Measurements from ENCODE around the gene RCBTB2. TPM values are rescaled to one million over a fixed set of nuclear protein-coding genes. Genes with fewer than 3 reads are reported as not detected.
A peak's percentile ranks its signal among the peaks of the same experiment; 100 is the strongest.
"Not testable (repeated sequence)": the region's sequence is repeated elsewhere in the genome, so short reads cannot be mapped to it uniquely, and the experiment has no call there.

RCBTB2 gene
- total RNA-seq, 8 experiments from 2014 or later: 7.6 to 22.9 (median 9.4) TPM

DNA sequence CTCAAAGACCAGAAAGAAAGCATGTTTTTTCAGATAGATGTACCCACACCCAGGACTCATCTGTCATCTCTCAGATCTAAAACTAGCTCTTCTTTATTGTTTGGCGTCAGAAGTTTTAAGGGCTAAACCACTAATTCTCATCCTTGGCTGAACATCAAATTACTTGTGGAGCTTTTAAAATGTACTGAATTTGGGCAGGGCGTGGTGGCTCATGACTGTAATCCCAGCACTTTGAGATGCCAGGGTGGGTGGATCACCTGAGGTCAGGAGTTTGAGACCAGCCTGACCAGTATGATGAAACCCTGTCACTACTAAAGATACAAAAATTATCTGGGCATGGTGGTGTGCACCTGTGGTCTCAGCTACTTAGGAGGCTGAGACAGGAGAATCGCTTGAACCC, 47.4 kb downstream of the RCBTB2 start:
- H3K4me1 ChIP-seq (replicated peaks in 1 of 2): no peaks in the 10 kb centered on the region
- ATAC-seq (replicated peaks in 6 of 8): no peak
- WGBS, 10 experiments: 0 to 100% (median 92%) methylated on average over 1 to 3 of the region's 3 CpGs; no CpG with 5 or more reads in 2 of the 10 experiments

DNA sequence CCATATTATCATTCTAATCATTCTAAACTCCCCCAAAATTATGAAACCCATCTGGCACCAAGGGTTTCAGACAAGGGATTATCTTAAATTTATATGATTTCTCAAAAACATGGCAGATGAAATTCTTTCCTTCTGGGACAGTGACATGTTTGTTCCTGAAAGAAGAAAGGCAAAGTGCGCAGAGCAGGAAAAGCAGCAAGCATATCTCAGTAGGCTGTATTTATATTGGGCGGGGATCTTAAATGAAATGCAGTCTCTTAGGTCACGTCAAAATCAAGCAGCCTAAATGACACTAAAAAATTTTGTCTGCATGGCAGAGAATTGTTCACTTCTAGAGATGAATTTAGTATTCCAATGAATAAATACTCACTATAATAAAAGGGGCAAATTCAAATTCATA, 49.3 kb downstream of the RCBTB2 start:
- no peak overlapping the region for H3K4me3 ChIP-seq
- no peaks in the 10 kb centered on the region for H3K4me1 ChIP-seq (replicated peaks in 1 of 2)
- in situ Hi-C loops (cut with MboI; ENCODE audit: low pct_unique_long_range_greater_than_20kb in 2 of 9, low sequenced_read_pairs in 9 of 9, unreplicated experiment in 9 of 9): no loop called here
- H3K27ac ChIP-seq: no peak overlapping the region
- 93 to 100% (median 97%) methylated on average over 2 to 3 of the region's 3 CpGs; no CpG with 5 or more reads in 3 of the 10 experiments for WGBS, 10 experiments
- no peak for ATAC-seq (replicated peaks in 6 of 8)

More for the DNA sequence above, 47.4 kb downstream of the RCBTB2 start:
- Histone ChIP-seq H3K27ac (no peak overlapping the region), H3K4me3 (no peak overlapping the region)
- in situ Hi-C loops (cut with MboI; ENCODE audit: low pct_unique_long_range_greater_than_20kb in 2 of 9, low sequenced_read_pairs in 9 of 9, unreplicated experiment in 9 of 9): no loop called here

DNA sequence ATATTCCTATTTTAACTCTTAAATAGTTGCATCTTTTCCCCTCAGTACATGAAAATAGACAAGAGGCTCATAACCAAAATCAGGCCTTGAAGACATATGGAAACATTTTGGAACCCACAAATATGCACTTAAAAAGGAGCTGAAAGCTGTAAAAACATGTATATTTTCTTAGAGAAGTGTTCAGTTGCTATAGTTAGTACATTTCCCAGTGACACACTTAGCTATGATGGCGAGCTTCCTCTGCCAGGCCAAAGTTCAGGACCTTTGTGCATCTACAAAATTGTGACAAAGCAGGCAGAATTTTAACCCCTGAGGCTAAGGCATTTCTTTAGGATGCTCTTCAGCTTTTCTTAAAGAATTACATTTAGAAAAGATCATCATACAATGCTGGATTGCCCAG, 54.5 kb downstream of the RCBTB2 start:
- H3K4me3 ChIP-seq: no peak overlapping the region
- 0 to 89% (median 78%) methylated on average over 1 of the region's 1 CpG; no CpG with 5 or more reads in 1 of the 10 experiments for WGBS, 10 experiments
- no peak overlapping the region for H3K27ac ChIP-seq
- in situ Hi-C loops (cut with MboI; ENCODE audit: low pct_unique_long_range_greater_than_20kb in 2 of 9, low sequenced_read_pairs in 9 of 9, unreplicated experiment in 9 of 9): no loop called here
- no peak for ATAC-seq (replicated peaks in 6 of 8)
- no peaks in the 10 kb centered on the region for H3K4me1 ChIP-seq (replicated peaks in 1 of 2)

DNA sequence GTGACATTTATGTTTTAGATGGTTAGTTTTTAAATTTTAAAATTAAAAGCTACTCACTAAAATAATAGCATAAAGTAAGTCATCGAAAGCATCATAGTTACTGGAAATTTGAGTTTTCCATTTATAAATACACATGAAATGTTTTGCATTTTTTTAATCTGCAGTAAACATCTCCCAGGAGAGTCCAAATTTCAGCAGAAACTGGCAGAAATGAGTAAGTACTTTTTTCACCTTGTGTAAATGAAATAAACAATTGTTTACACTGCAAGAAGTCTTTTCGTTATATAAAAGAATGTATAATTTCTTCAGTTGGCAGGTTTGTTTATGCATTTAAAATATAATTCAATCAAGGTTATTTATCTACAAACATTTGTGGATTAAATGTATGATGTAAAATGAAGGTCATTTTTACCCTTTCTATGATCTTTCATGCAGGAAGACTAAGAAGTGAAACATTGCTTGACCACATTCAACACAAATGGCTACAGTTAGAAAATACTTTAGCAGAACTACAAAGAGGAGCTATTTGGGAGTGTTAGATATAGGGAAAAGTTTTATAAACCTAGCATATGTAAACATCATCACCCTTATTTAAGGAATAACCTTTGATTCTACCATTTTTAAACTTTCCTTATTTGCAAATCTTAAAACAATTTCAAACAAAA, 55.6 kb downstream of the RCBTB2 start:
- H3K4me3 ChIP-seq: no peak overlapping the region
- 80 to 100% (median 98%) methylated on average over 1 to 2 of the region's 2 CpGs for WGBS, 10 experiments
- in situ Hi-C loops (cut with MboI; ENCODE audit: low pct_unique_long_range_greater_than_20kb in 2 of 9, low sequenced_read_pairs in 9 of 9, unreplicated experiment in 9 of 9): no loop called here
- H3K4me1 ChIP-seq (replicated peaks in 1 of 2): no peaks in the 10 kb centered on the region
- ATAC-seq (replicated peaks in 6 of 8): no peak
- no peak overlapping the region for H3K27ac ChIP-seq

DNA sequence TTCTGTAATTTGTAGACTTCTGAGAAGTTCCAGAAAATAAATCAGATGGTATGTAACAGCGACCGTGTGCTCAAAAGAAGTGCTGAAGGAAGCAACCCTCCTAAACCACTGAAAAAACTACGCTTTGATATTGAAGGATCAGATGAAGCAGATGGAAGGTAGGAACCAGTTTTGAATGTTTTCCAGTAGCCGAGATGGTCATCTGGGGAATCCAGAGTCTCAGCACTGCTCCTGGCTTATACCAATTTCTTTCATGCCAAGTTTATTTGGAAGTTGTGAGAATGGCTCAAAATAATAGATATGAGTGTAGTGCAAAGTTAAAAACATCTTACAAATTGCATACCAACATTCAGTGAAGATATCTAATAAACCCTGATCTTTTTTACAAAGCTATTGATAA, 56.2 kb downstream of the RCBTB2 start:
- in situ Hi-C loops (cut with MboI; ENCODE audit: low pct_unique_long_range_greater_than_20kb in 2 of 9, low sequenced_read_pairs in 9 of 9, unreplicated experiment in 9 of 9): no loop called here
- Histone ChIP-seq H3K4me1 (replicated peaks in 1 of 2) (no peaks in the 10 kb centered on the region), H3K27ac (no peak overlapping the region), H3K4me3 (no peak overlapping the region)
- whole genome bisulfite sequencing, 10 experiments: 42 to 82% (median 65%) methylated on average over 2 to 4 of the region's 4 CpGs; no CpG with 5 or more reads in 1 of the 10 experiments
- ATAC-seq (replicated peaks in 6 of 8): no peak

DNA sequence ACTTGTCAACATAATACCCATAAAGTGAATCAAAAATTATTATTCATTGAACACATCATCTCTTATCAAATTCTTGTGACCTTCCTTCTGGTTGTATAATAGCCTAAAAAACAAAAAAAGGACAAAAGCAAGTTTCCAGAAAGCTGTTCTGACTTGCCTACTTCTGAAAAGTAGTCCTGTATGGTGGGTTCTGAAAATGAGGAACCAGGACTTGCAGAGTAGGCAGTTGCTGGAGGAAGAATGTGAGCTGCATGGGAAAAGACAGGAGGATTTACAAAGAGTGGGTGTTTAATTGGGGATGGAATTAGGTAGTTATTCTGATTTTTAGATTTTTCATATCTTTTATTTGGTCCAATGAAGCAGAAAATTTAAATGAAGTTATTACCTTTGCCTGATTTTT, 56.7 kb downstream of the RCBTB2 start:
- no peak for ATAC-seq (replicated peaks in 6 of 8)
- Histone ChIP-seq H3K27ac (no peak overlapping the region), H3K4me3 (no peak overlapping the region), H3K4me1 (replicated peaks in 1 of 2) (no peaks in the 10 kb centered on the region)
- in situ Hi-C loops (cut with MboI; ENCODE audit: low pct_unique_long_range_greater_than_20kb in 2 of 9, low sequenced_read_pairs in 9 of 9, unreplicated experiment in 9 of 9): no loop called here

DNA sequence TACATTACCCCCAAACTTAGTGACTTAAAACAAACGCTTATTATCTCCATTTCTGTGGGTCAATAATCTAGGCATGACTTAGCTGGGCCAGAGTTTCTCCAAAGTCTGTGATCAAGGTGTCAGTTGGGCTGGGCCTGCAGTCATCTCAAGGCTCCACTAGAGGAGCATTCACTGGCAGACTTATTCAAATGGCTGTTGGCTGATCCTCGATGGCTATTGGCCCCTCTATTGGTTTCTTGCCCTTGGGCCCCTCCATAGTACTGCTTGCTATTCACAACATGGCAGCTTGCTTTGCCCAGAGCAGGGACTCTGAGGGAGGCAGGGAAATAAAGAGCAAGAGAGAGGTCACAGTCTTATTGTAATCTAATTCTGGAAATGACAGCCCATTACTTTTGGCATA, 57.6 kb downstream of the RCBTB2 start:
- H3K27ac ChIP-seq: no peak overlapping the region
- 71 to 100% (median 100%) methylated on average over 1 to 2 of the region's 2 CpGs; no CpG with 5 or more reads in 4 of the 10 experiments for WGBS, 10 experiments
- H3K4me1 ChIP-seq (replicated peaks in 1 of 2): no peaks in the 10 kb centered on the region
- in situ Hi-C loops (cut with MboI; ENCODE audit: low pct_unique_long_range_greater_than_20kb in 2 of 9, low sequenced_read_pairs in 9 of 9, unreplicated experiment in 9 of 9): no loop called here
- H3K4me3 ChIP-seq: no peak overlapping the region
- no peak for ATAC-seq (replicated peaks in 6 of 8)

DNA sequence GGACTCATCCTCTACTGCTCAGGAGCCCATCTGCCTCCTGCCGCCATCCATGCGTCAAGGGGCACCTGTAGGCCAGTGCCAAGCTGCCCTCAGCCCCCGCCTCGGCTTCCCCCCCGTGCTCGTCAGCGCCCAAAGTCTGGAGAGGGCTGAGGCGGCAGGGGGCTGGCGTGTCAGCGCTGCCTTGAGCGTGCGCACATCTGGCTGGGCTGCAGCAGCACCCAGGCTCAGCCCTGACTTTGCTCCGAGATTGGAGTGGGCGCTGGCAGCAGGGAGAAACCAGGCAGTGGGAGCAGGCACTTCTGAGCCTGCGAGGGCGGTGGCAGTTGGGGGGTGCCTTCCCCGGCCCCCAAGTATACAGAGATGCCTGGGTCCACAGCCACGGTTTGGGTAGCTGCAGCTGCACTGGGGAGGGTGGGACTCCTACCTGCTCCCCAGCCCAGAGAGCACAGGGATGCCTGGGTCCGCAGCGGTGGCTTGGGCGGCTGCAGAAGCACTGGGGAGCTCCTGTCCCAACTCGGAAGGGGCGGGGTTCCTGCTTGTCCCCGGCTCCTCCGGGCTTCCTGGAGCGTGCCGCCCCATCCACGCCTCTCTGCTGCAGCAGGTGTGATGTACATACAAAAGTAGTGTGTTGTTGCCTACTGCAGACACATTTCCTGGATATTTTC, 75.2 kb downstream of the RCBTB2 start:
- H3K27ac ChIP-seq: no peak overlapping the region
- in situ Hi-C loops (cut with MboI; ENCODE audit: low pct_unique_long_range_greater_than_20kb in 2 of 9, low sequenced_read_pairs in 9 of 9, unreplicated experiment in 9 of 9): no loop called here
- ATAC-seq (replicated peaks in 6 of 8): no peak
- 91 to 100% (median 95%) methylated on average over 4 to 7 of the region's 28 CpGs; no CpG with 5 or more reads in 6 of the 10 experiments for WGBS, 10 experiments
- H3K4me3 ChIP-seq: no peak overlapping the region
- no peaks in the 10 kb centered on the region for H3K4me1 ChIP-seq (replicated peaks in 1 of 2)

DNA sequence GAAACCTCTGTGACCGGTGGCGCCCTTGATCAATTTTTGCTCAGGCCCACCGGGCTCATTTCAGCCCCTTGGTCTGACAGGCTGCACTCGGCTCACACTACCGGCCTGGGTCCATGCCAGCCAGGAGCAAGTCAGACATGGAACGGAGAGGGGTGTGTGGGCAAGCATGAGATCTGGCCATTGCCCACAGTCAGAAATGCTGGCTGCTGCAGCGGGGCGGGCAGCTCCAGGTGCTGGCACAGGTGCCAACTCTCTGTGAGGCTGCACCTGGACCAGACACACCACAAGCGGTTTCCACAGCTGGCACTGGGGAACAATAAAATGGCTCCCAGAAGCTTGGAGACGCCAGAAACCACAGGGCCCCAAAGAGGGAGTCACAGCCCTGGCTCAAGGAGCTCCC, 76.3 kb downstream of the RCBTB2 start:
- ATAC-seq (replicated peaks in 6 of 8): no peak
- in situ Hi-C loops (cut with MboI; ENCODE audit: low pct_unique_long_range_greater_than_20kb in 2 of 9, low sequenced_read_pairs in 9 of 9, unreplicated experiment in 9 of 9): no loop called here
- WGBS, 10 experiments: 96 to 100% (median 96%) methylated on average over 1 to 7 of the region's 10 CpGs; no CpG with 5 or more reads in 5 of the 10 experiments

DNA sequence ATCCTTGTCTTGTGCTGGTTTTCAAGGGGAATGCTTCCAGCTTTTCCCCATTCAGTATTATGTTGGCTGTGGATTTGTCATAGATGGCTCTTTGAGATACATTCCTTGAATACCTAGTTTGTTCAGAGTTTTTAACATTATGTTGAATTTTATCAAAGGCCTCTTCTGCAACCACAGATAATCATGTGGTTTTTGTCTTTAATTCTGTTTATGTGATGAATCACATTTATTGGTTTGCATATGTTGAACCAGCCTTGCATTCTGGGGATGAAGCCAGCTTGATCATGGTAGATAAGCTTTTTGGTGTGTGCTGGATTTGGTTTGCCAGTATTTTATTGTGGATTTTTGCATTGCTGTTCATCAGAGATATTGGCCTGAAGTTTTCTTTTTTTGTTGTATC, 81.7 kb downstream of the RCBTB2 start:
- H3K4me1 ChIP-seq (replicated peaks in 1 of 2); in situ Hi-C loops (cut with MboI; ENCODE audit: low pct_unique_long_range_greater_than_20kb in 2 of 9, low sequenced_read_pairs in 9 of 9, unreplicated experiment in 9 of 9); H3K27ac ChIP-seq; H3K4me3 ChIP-seq: not testable (repeated sequence)
- peak in 2 of 8 experiments; percentile 16 to 38 for ATAC-seq (replicated peaks in 6 of 8)

More for the DNA sequence above, 76.3 kb downstream of the RCBTB2 start:
- H3K27ac ChIP-seq: no peak overlapping the region
- no peak overlapping the region for H3K4me3 ChIP-seq
- no peaks in the 10 kb centered on the region for H3K4me1 ChIP-seq (replicated peaks in 1 of 2)

DNA sequence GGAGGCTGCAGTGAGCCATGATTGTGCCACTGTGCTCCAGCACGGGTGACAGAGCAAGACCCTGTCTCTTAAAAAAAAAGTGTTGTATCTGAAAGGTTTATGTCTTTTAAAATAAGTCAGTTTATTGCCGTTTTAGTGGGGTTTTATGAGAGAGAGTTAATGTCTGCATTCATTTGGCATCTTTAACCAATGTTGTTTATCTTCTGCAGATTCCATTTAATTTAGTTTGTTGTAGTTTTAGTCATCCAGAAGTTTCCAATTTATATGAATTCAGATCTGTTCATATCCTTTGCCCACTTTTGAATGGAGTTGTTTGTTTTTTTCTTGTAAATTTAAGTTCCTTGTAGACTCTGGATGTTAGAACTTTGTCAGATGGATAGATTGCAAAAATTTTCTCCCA, 83.2 kb downstream of the RCBTB2 start:
- ATAC-seq (replicated peaks in 6 of 8): no peak
- 14 to 94% (median 84%) methylated on average over 1 to 2 of the region's 2 CpGs; no CpG with 5 or more reads in 3 of the 10 experiments for WGBS, 10 experiments
- in situ Hi-C loops (cut with MboI; ENCODE audit: low pct_unique_long_range_greater_than_20kb in 2 of 9, low sequenced_read_pairs in 9 of 9, unreplicated experiment in 9 of 9): no loop called here
- Histone ChIP-seq H3K4me3 (no peak overlapping the region), H3K27ac (no peak overlapping the region), H3K4me1 (replicated peaks in 1 of 2) (no peaks in the 10 kb centered on the region)

DNA sequence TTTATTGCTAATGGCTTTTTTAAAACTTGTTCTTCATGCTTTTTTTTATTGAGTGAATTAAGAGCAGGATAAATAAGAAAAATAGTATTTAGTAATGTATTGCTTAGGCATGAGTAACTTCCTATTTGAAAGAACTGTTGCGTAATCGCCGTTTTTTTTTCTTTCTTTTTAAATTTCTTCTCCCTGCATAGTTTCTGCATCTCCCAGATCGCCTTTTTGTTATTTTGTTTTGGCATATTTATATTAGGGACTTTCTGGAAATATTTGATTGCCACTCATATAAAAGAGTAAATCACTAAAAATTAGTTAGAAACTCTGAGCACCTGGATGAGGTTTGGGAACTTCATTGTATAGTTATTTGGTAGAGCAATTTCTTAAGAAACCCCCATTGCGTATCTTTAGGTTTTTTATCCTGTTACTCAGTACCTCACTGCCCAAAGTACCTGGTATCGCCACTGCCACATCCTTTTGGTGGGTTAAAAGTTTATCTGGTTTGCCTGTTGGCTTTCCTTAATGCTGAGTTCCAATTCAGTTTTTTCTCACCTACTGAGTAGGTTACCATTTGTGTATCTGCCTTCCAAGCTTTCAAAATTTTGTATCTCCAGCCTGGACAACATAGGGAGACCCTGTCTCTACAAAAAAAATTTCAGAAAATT, 83.8 kb downstream of the RCBTB2 start:
- in situ Hi-C loops (cut with MboI; ENCODE audit: low pct_unique_long_range_greater_than_20kb in 2 of 9, low sequenced_read_pairs in 9 of 9, unreplicated experiment in 9 of 9): no loop called here
- peak in 1 of 8 experiments; percentile 56 for ATAC-seq (replicated peaks in 6 of 8)
- H3K27ac ChIP-seq: no peak overlapping the region
- H3K4me3 ChIP-seq: no peak overlapping the region
- H3K4me1 ChIP-seq (replicated peaks in 1 of 2): no peaks in the 10 kb centered on the region
- WGBS, 10 experiments: 2 to 82% (median 61%) methylated on average over 2 to 6 of the region's 6 CpGs

DNA sequence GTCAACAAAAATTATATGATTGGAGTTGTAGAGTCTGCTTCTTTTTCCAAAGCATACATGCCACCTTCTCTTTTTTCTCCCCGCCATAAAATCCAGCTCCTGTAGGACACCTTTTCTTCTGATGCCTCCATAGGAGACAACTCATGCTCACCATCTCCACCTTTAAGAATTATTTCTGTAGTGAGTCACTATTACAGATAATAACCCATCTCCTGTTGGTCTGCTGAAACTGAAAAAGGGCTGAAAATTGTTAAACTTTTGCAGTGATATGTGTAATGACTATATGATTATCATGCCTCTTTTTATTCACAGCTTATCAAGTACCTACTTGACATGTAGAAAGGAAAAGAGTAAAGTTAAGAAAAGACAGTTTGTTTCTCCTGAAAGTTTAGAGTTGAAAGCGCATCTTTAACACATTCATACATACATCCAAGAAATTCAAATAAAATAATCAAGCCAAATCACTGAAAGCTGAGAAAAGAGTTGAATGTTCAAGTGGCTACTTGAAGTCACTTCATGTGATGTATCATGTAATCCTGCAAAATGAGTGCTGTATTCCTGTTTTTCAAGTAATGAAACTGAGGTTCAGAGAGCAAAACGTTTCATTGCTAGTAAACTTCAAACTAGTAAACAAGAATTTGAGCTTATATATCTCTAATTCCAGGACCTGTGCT, 84.5 kb downstream of the RCBTB2 start:
- in situ Hi-C loops (cut with MboI; ENCODE audit: low pct_unique_long_range_greater_than_20kb in 2 of 9, low sequenced_read_pairs in 9 of 9, unreplicated experiment in 9 of 9): no loop called here
- Histone ChIP-seq H3K4me3 (no peak overlapping the region), H3K4me1 (replicated peaks in 1 of 2) (no peaks in the 10 kb centered on the region), H3K27ac (no peak overlapping the region)
- no peak for ATAC-seq (replicated peaks in 6 of 8)
- WGBS, 10 experiments: 13 to 100% (median 95%) methylated on average over 1 to 3 of the region's 3 CpGs; no CpG with 5 or more reads in 1 of the 10 experiments

Data from motor neuron (in vitro differentiated cells).